Activated T-cell treated with anti-CD3 and anti-CD28 coated beads for 1 hour (primary cell): Measurements from ENCODE around the gene MEA1.
"Not testable (repeated sequence)": the region's sequence is repeated elsewhere in the genome, so short reads cannot be mapped to it uniquely, and the experiment has no call there.

ENCODE experiments used
- DNase-seq: peaks from one replicate; pipeline ENCODE4 v3.0.0-alpha.2; 2020; ENCODE audit warnings: low read depth

The MEA1 gene

DNA sequence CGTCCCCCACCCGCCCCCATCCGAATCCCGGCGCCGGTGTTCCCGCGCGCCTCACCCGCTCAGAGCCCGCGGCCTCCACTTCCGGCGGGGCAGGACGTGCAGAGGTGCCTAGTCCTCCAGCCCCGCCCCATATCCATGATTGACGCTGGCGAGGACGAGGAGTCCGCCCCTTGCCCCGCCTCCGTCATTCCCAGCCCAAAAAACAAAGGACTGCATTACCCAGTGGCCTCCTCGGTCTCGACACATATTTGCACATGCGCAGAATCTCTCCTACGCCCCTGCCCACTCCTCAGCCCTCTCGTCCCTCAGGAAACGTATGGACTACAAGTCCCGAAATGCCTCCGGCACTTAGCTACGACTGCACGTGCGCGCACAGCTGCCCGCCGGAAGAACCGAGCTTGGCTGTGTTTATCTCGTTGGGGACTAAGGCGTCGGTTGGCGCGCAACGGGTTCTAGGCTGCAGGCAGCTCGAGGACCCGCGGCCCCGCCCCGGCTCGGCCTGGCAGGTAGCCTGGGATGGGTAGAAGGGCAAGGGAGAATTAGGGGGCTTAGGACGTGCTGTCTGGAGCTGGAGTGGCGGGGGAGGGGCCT, at the start of gene MEA1, which contains the start of gene KLHDC3:
MEA1 (minus strand) TSS at position 104 of the 591 bp plus-strand sequence. CDS start 133 bp downstream, outside the sequence.
KLHDC3 (plus strand) TSS at position 407 of the 591 bp plus-strand sequence. CDS start 2,944 bp downstream, outside the sequence.
- peak; percentile 96 for DNase-seq

DNA sequence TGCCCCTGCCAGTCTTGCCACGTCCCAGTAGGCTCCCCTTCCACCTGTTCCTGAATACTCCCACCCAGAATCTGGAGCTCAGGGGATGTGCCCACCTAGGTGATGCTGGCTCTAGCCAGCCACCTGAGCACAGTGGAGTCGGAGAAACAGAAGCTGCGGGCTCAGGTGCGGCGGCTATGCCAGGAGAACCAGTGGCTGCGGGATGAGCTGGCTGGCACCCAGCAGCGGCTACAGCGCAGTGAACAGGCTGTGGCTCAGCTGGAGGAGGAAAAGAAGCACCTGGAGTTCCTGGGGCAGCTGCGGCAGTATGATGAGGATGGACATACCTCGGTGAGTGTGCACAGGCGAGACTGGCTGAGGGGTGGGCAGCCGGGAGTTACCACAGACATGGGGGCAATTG, 49.1 kb upstream of the MEA1 start:
- DNase-seq: no peak

DNA sequence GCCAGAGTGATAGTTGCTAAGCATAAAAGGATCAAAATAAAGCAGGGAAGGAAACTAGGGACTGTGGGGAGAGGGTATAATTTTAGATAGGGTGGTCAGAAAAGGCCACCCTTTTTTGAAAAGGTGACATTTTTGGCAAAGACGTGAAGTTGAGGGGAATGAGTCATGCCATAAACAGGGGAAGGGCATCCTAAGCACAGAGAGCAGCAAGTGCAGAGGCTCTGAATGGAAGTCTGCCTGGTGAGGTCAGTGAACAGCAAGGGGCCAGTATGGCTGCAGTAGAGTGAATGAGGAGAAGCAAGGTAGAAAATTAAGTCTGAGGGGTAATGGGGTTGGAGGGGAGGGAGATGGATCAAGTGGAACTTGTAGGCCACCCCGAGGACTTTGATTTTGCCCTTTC, 48.1 kb upstream of the MEA1 start:
- no peak for DNase-seq

DNA sequence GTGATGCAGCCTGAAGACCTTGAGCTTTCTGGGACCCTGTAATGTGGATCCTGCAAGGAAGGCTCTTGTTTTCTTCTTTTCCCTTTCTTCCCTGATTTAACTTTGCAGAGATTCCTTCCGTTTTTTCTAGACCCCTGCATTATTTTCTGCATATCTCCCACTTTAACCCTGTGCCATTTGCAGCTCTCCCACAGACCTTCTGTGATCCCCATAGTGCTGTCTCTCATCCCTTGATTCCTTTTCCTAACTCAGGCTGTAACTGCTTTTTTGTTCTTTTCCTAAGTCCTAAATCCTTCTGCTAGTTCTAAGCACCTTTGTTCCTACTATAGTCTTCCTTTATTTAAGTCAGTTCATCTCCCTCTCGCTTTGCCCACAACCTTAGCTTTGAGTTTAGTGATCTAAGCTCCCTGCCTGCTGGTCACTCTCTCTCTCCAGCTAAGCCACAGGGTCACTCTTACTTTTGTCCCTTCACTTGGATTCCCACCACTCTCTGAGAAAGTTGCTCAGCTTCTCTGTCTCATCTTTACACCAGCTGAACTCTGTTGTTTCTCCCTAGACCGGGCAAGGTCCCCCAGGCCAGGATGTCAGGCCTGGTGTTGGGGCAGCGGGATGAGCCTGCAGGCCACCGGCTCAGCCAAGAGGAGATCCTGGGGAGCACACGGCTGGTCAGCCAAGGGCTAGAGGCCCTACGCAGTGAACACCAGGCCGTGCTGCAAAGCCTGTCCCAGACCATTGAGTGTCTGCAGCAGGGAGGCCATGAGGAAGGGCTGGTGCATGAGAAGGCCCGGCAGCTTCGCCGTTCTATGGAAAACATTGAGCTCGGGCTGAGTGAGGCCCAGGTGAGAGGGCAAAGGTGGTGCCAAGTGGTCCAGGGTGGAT, 47.2 kb upstream of the MEA1 start:
- DNase-seq: no peak

DNA sequence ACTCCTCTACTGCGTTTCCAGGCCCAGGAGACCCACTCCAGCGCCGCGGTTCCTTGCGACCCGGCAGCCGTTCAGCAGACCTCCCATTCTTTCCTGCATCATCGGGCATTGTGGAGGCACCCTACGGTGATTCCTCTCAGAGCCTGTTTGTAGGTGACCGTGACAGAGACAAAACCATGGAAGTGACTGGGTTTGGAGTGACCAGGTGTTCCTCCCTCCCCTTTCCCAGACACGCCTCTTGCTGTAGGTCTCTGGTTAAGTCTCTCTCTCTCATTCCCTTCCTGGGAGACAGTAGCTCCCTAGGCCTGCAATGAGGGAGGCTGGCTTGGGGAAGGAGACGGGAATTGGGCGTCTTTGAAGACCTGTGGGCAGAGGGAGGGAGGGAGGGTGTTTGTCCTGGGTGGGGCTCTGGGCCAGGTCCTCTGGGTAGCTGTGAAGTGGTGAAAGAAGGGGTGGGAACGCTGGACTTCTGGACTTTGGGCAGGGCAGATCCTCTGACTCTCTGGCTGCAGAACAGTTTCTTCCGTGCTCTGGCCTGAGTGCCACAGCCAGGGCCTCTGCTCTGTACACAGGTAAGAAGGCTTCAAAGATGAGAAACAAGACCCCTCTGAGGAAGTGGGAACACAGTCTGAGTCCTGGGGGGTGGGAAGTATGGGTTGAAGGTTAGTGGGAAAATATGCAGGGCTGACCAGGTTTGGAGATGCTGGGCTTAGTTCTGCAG, 46.4 kb upstream of the MEA1 start:
- DNase-seq: no peak

DNA sequence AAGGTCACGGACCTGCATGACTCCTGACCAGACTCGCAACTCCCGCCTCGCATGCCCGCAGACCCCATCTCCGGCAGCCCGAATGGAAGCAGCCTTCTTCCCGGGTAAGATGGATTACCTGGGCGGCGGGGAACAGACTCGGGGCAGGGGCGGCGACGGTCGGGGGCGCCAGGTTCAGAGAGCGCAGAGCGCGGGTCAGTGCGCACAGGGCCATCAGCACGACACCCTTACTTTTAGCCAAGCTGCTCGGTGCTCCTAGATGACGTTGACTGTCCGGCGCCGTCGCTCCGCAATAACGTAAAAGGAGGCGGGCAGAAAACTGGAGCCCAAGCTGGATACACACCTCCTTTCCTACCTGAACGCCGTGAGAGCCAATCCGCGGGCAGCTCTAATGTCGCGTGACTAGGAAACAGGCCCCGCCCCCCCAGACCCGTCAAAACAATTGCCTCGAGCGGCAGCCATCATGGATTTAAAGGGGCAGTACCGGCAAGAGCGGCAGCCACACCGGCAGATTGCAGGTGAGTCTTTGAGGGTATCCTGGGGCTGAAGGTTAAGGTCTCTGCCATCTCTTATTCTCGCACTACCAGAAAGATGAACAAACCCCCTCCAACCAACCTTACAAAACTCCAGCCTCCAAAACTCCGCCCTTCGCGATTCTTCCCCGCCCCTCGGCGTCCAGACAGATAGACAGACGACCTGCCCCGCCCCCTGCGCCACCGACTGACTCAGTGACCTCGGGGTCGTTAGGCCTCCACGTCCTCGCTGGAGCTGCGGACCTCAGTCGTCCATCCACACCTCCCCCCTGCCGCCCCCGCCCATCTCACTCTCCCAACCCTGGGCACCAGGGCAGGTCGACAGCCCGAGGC, 45.7 kb upstream of the MEA1 start, which contains the start of the genes KLC4 and MRPL2:
KLC4 (plus strand) TSS at position 464 of the 866 bp plus-strand sequence. CDS start 1,705 bp downstream, outside the sequence.
MRPL2 (minus strand) TSS at position 267 of the 866 bp plus-strand sequence; CDS start at position 214, 53 bp downstream.
- peak; percentile 95 for DNase-seq

DNA sequence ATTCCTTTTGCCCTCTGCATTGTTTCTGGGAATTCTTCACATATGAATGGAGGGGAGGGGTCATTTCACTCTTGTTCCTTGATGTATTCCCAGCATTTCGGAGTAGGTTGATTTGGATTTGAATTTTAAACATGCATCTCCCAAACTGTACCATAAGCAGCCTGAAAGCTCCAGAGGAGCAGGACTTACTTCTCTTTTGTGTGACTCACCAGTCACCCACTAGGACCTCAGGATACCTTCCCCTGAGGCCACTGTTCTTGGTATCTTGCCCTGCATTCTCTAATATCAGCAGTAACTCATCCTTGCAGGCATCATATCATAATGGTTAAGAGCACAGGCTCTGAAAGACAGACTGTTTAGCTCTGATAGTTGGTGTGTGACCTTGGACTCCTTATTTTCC, 44.8 kb upstream of the MEA1 start:
- DNase-seq: no peak

DNA sequence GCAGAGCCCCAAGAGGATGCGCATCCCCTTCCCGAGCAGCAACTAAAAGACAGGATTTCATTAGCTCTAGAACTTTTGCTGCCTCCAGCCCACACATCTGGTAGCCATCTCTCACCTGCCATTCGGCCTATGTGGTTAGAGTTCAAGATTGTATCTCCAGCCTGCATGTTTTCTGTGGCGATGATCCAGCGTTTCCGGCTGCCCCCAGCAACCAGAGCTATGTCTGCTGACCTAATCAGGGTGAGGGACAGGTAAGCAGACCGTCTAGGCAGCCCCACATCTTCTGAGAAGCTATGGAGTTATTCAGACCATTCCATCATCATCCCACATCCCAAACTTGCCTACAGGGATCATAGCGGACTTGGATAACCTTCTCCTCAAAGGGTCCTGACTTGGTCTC, 42.2 kb upstream of the MEA1 start:
- no peak for DNase-seq

DNA sequence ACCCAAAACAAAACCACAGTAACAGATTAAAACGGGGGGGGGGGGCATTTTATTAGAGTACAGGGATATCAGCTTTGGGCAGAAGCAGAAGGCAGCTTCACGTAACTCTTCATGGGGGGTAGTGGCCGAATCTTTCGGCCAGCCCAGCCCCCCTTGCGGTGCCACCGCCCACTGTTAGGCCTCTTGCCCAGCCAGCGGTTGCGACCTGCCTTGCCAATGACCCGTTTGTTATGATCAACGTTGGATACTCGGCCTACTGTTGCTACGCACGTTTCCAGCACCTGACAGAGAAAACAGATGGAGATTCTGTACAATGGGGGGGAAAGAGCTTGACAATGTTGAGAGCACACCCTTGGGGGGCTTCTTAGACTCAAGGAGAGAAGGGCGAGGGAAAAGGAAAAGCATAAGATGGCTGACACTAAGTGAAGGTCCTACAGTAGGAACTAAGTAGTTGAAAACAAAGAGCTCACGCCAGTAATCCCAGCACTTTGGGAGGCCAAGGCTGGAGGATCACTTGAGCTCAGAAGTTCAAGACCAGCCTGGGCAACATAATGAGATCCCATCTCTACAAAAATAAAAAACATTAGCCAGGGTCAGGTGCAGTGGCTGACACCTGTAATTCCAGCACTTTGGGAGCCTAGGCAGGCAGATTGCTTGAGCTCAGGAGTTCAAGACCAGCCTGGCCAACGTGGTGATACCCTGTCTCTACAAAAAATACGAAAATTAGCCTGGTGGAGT, 40.6 kb upstream of the MEA1 start:
- DNase-seq: no peak

DNA sequence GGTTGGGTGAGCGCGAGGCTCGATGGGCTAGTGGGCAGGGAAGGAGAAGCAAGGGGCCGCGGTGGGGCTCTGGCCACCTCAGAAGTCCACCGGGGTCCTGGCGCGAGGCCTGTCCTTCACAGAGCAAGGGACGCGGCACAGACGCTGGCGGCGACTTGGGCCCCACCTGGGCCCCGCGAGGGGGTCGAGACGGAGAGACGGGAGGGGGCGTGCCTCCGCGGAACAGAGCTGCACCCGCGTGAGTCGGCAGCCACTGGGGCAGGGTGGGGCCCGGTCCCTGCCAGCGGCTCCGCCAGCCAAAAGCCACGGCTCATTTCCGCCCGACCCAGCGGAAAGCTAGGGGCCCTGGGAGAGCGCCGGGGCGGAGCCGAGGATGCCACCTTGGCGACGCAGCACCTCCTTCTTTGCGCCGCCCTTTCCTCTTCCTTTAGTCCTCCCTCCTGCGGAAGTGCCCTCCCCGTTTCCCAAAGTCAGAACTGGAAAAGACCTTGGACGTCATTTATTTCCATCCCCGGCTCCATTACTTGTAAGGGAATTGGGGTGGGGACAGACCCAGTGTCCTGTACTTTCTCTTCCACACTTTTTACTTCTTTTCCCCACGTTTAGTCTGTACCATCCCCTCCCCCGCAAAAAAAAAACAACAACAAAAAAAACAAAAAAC, 39.9 kb upstream of the MEA1 start, which contains the start of gene CUL7:
CUL7 (minus strand) TSS at position 307 of the 661 bp plus-strand sequence. CDS start 1,063 bp downstream, outside the sequence.
- DNase-seq: peak; percentile 79

DNA sequence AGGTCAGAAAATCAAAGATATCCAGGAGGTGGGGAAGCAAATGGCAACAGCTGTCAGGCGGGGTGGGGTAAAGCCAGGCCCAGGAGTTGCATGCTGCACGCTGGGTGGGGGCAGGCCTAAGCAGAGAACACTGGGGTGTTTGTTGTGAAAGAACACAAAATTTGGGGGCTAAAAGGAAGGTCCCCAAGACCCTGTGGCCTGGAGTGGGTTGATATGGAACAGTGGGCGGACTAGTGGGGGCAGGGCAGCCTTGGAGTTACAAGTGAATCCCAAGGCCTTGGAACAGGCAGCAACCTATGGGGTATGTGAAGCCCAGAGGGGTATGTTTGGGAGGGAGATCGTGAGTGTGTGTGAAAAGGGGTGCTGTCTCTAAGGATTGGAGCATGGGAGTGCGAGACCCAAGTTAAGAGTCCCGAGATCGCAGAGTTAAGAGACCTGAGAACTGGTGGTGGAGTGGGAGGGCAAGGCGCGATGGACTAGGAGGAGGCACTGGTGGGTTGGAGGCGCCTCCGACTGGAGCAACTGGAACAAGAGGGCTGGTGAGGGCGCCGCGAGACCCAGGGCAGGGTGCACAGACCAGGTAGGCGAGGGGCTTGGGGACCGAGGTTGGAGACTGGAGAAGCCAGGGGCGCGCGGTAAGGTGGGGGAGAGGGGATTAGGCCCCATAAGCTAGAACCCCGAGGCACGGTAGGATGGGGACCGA, 39.2 kb upstream of the MEA1 start:
- DNase-seq: no peak

DNA sequence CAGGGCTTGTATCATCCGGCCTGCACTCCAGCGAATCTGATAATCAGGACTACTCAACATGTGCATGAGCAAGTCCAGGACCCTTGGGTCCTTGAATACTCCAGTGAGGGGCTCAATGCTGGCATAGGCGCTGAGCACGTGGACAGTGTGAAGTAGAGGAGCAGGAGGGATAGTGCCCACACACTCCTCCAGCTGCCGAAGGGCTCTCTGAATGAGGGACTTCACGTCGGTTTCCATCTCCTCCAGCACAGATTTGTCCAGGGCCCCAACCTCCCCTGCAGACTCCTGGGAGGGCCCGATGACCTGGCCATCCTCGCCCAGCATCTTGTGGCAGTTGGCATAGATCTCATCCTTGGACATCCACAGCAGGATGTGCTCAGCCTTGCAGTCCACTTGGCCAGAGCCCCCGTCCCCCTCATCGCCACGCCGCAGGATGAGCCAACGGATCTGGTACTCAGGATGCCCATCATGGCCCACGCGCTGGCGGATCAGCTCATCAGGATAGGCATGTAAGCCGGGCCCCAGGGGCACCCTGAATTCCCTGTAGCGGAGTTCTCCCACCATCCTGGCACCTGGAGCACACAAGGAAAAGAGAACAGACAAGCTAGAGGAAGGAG, 38.6 kb upstream of the MEA1 start:
- DNase-seq: no peak

DNA sequence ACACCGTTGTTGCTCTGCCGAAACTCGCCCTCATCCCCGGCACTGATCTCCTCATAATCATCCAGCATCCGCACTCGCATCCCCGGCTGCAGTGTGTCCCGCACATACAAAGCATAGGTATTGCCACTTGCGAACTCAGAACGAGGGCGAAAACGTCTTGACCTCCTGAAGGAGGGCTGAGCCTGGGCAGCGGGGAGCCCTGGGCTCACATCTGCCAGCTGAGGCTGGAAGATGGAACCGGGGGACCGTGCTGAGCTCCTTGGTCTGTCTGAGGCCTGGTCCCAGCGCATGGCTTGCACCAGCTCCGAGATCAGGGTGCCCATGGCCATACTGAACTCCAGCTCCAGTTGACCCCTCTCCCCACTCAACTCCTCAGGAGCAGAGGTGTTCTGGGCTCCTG, 37.2 kb upstream of the MEA1 start:
- no peak for DNase-seq

DNA sequence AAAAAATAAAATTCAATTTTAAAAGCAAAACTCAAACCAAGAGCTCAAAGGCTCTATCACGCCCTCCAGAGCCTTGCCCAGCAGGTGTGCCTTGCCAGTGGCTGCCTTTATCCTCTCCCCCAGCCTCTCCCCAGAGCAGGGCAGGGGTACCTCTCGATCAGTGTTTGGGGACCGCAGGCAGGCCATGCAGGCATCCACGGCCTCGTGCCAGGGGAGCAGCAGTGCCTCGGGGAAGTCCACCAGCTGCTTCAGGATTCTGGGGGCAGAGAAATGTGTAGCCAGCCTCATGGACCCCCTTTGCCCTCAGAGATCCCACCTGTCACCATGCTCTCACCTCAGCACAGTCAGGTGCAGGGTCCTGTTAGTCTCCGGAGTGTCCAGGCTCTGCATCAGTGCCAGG, 34.3 kb upstream of the MEA1 start:
- no peak for DNase-seq

DNA sequence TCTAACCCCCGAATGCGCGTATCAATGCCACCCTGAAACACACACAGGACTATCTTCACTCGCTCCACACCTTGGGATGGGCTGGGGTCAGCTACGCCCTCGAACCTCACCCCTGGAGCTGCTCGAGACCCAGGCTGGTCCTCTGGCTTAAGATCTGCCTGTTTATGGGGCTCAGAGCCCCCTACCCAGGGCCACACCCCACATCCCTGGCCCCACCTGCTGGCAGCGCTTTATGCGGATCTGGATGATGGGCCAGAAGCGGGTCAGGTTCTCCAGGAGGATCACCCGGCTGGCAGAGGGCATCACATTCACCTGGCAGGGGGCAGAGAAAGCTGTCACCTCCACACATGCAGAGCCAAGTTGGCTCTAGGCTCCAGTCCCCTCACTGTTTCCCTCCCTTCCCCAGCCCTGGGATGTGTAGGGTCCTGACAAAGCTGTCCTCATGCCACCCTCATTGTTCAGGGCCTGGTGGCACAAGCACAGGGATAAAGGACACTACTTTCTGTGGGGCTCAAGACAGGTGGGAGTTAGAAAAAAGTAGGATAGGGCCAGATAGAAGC, 31.7 kb upstream of the MEA1 start:
- DNase-seq: no peak

DNA sequence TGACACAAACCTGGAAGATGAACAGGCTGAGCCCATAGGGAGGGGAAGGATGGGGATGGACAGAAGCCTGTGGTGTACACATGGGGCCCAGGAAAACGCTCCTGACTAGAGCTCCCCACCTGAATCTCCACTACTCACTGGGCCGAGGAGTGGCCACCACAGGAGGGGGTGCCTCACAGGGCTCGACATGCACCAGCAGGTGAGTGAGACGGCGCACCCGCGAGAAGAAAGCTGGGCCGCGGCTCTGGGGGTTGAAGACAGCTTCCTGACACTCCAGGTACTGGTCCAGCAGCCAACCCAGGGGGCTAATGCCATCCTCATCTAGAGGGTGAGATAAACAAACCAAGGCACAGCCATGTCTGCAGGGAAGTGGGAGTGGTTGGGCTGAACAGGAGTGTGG, 29.6 kb upstream of the MEA1 start:
- DNase-seq: no peak

DNA sequence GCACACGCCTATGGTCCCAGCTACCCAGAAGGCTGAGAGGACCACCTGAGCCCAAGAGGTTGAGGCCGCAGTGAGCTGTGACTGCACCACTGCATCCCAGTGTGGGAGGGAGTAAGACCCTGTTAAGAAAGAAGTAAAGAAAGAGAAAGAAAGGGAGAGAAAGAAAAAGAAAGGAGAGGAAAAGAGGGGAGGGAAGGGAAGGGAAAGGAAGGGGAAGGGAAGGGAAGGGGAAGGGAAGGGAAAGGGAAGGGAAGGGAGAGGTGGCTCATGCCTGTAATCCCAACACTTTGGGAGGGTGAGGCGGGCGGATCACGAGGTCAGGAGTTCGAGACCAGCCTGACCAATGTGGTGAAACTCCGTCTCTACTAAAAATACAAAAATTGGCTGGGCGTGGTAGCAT, 27.7 kb upstream of the MEA1 start:
- DNase-seq: not testable (repeated sequence)

DNA sequence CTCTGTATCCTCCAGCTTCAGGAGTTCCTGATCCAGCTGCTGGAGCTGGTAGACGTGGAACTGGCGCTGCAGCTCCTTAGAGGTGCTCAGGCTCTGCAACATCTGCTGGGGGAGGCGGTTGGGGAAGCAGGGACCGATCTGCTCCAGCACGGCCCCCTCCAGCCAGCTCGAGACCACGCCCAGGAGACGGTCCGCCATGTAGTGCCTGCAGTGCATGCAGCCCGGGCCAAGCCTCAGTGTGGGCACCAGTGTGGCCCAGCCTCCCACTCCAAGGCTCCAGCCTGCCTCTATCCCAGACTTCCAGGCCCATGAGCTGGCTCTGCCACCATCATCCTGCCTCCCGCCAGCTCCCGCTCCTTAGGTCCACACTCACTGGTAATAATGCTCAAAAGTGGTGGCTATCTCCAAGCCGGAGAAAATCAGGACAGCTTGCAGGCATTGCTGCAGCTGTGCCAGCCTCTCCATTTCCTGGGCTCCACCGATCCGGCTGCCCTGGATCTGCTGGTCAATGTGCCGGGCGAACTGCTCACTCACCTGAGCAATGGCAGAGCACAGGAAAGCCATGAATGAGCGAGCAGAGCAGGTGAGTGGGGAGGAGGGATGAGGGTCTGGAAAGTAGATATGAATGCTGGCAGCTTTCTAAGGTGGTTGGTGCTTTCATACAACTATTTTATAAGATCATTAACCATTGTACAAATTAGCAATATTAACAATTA, 27.0 kb upstream of the MEA1 start:
- no peak for DNase-seq
